Activated B cell treated with CpG ODN at 0.5 μM for 24 hours (primary cell): ENCODE data around the gene SPINK1. TPM values are rescaled to one million over a fixed set of nuclear protein-coding genes. Genes with fewer than 3 reads are reported as not detected.
"Not testable (repeated sequence)": the region's sequence is repeated elsewhere in the genome, so short reads cannot be mapped to it uniquely, and the experiment has no call there.

Source experiments
- ATAC-seq: fragments of 200-7000 bp; cut with Tn5 transposase; one replicate; pipeline ENCODE4 v1.10.0; 2021; ENCODE audit warnings: low read depth, mild to moderate bottlenecking, moderate library complexity
- CTCF ChIA-PET: fragments of 350-600 bp; sonication (Branson Sonifier 250); formaldehyde crosslinking; loops from one replicate; lab custom pipeline; 2021; ENCODE audit warnings: antibody characterized with exemption; lab: Charles Lee
- POLR2A ChIA-PET: fragments of 350-600 bp; sonication (Branson Sonifier 250); formaldehyde crosslinking; loops from one replicate; lab custom pipeline; 2021; ENCODE audit warnings: antibody characterized with exemption; lab: Charles Lee
- DNase-seq: peaks from one replicate; pipeline ENCODE4 v3.0.0; 2022
- H3K27ac Mint-ChIP-seq: one replicate; pipeline ENCODE4 v1.8.0; 2020; ENCODE audit warnings: mixed read lengths
- H3K27me3 Mint-ChIP-seq: one replicate; pipeline ENCODE4 v1.8.0; 2021; ENCODE audit warnings: mixed read lengths
- H3K36me3 Mint-ChIP-seq: one replicate; pipeline ENCODE4 v1.8.0; 2021; ENCODE audit warnings: low read depth, mixed read lengths
- H3K4me1 Mint-ChIP-seq: one replicate; pipeline ENCODE4 v1.8.0; 2021; ENCODE audit warnings: mixed read lengths
- H3K4me3 Mint-ChIP-seq: one replicate; pipeline ENCODE4 v1.8.0; 2020; ENCODE audit warnings: mild to moderate bottlenecking, mixed read lengths
- H3K9me3 Mint-ChIP-seq: one replicate; pipeline ENCODE4 v1.8.0; 2020; ENCODE audit warnings: mixed read lengths
- CTCF ChIP-seq: fragments of 200-600 bp; IDR thresholded peaks from one replicate; pipeline ENCODE4 v1.8.0; 2022; ENCODE audit warnings: antibody characterized with exemption, mild to moderate bottlenecking
- intact Hi-C: fragments of 100-400 bp; cut with micrococcal nuclease; formaldehyde crosslinking; loops from one replicate; pipeline ENCODE4 v1.15.1; 2024
- total RNA-seq: library from RNA; stranded (reverse); gene quantifications from 2 replicates; pipeline ENCODE4 v1.2.3, GENCODE V29; 2022

The SPINK1 gene
- total RNA-seq, 1 donor from 2014 or later: not detected

- no peaks in the 10 kb centered on the region for H3K9me3 Mint-ChIP-seq
- H3K27ac Mint-ChIP-seq: no peak overlapping the region
- DNase-seq (no peak), ATAC-seq (no peak)
- no peaks in the 10 kb centered on the region for H3K36me3 Mint-ChIP-seq
- H3K27me3 Mint-ChIP-seq: peaks cover 7% of the 10 kb centered on the region
- TF ChIP-seq CTCF: no peak
- no peaks in the 10 kb centered on the region for H3K4me1 Mint-ChIP-seq
- intact Hi-C loops: no loop called here
- ChIA-PET POLR2A (no interaction called here), CTCF (no interaction called here)
- H3K4me3 Mint-ChIP-seq: no peak overlapping the region
Observed at GRCh38 chr5:147876141-147876540, 44.7 kb upstream of the SPINK1 start.

- ATAC-seq: no peak
- TF ChIP-seq CTCF: no peak
- Mint-ChIP-seq H3K9me3 (no peaks in the 10 kb centered on the region), H3K36me3 (no peaks in the 10 kb centered on the region), H3K4me3 (no peak overlapping the region), H3K4me1 (no peaks in the 10 kb centered on the region), H3K27me3 (peaks cover 3% of the 10 kb centered on the region), H3K27ac (no peak overlapping the region)
- no peak for DNase-seq
- CTCF ChIA-PET: no interaction called here
- intact Hi-C loops: no loop called here
- POLR2A ChIA-PET: no interaction called here
Observed at GRCh38 chr5:147874910-147875367, 43.5 kb upstream of the SPINK1 start.

GRCh38 chr5:147874118-147874875, 42.8 kb upstream of the SPINK1 start:
- CTCF ChIA-PET: not testable (repeated sequence)

GRCh38 chr5:147872744-147873435, 41.4 kb upstream of the SPINK1 start:
- intact Hi-C loops, DNase-seq, ATAC-seq, H3K27me3 Mint-ChIP-seq, H3K9me3 Mint-ChIP-seq, CTCF ChIA-PET, H3K4me3 Mint-ChIP-seq, H3K4me1 Mint-ChIP-seq, H3K27ac Mint-ChIP-seq, POLR2A ChIA-PET, H3K36me3 Mint-ChIP-seq: not testable (repeated sequence)

More at GRCh38 chr5:147874118-147874875, 42.8 kb upstream of the SPINK1 start:
- POLR2A ChIA-PET, H3K4me3 Mint-ChIP-seq, DNase-seq, H3K27me3 Mint-ChIP-seq, H3K27ac Mint-ChIP-seq, H3K9me3 Mint-ChIP-seq, intact Hi-C loops, H3K4me1 Mint-ChIP-seq, ATAC-seq, H3K36me3 Mint-ChIP-seq: not testable (repeated sequence)

GRCh38 chr5:147871980-147872549, 40.6 kb upstream of the SPINK1 start:
- ATAC-seq, H3K4me1 Mint-ChIP-seq, POLR2A ChIA-PET, H3K36me3 Mint-ChIP-seq, CTCF ChIA-PET, H3K9me3 Mint-ChIP-seq, H3K27me3 Mint-ChIP-seq, DNase-seq, H3K4me3 Mint-ChIP-seq, intact Hi-C loops, H3K27ac Mint-ChIP-seq: not testable (repeated sequence)

GRCh38 chr5:147869892-147870291, 38.4 kb upstream of the SPINK1 start:
- H3K4me1 Mint-ChIP-seq, CTCF ChIA-PET, H3K36me3 Mint-ChIP-seq, H3K27ac Mint-ChIP-seq, H3K9me3 Mint-ChIP-seq, ATAC-seq, DNase-seq, H3K4me3 Mint-ChIP-seq, intact Hi-C loops, POLR2A ChIA-PET, H3K27me3 Mint-ChIP-seq: not testable (repeated sequence)

- intact Hi-C loops: no loop called here
- no peaks in the 10 kb centered on the region for H3K27me3 Mint-ChIP-seq
- no peak overlapping the region for H3K4me3 Mint-ChIP-seq
- DNase-seq: no peak
- CTCF ChIA-PET: no interaction called here
- H3K27ac Mint-ChIP-seq: no peak overlapping the region
- ATAC-seq: no peak
- no peaks in the 10 kb centered on the region for H3K36me3 Mint-ChIP-seq
- no peak for TF ChIP-seq CTCF
- H3K4me1 Mint-ChIP-seq: no peaks in the 10 kb centered on the region
- POLR2A ChIA-PET: no interaction called here
- no peaks in the 10 kb centered on the region for H3K9me3 Mint-ChIP-seq
Observed at GRCh38 chr5:147869112-147869511, 37.6 kb upstream of the SPINK1 start.
